ENCODE data around the gene PRKCE.
A peak's percentile ranks its signal among the peaks of the same experiment; 100 is the strongest.

Gene PRKCE

GRCh38 chr2:45935791-45936622 lies 284.5 kb downstream of the PRKCE start:
- POLR2A ChIA-PET (ENCODE audit: low non-redundant PET): no interaction called here

GRCh38 chr2:45936623-45936979 lies 285.1 kb downstream of the PRKCE start:
- DNase-seq (ENCODE audit: low spot score): no peak
- TF ChIP-seq CTCF (conservative IDR thresholded peaks at IDR 0.05; ENCODE audit: low read depth): 0 out of 2 replicates have a peak, but pooled peaks have one; percentile 23
- ChIA-PET POLR2A (ENCODE audit: low non-redundant PET) (no interaction called here), CTCF (interaction anchor here (0.6 to 1.5 kb wide), 4 partner anchors 11 to 747 kb away, joined by 3 to 7 read pairs (median 4); no protein-coding TSS in a partner anchor)
- peak overlapping the region; percentile 75 for H3K27ac ChIP-seq

More at GRCh38 chr2:45935791-45936622, 284.5 kb downstream of the PRKCE start:
- DNase-seq (ENCODE audit: low spot score): peak; percentile 91
- peak overlapping the region; percentile 75 for H3K27ac ChIP-seq
- TF ChIP-seq CTCF (conservative IDR thresholded peaks at IDR 0.05; ENCODE audit: low read depth): peak; percentile 78
- CTCF ChIA-PET: interaction anchor here (0.6 to 1.5 kb wide), 7 partner anchors 10 to 294 kb away, joined by 3 to 7 read pairs (median 3); no protein-coding TSS in a partner anchor

- no peak for TF ChIP-seq CTCF (conservative IDR thresholded peaks at IDR 0.05; ENCODE audit: low read depth)
- H3K27ac ChIP-seq: no peak overlapping the region
- ChIA-PET CTCF (interaction anchor here (0.6 kb wide), 1 partner anchor 26 kb away, joined by 3 read pairs; no protein-coding TSS in a partner anchor), POLR2A (ENCODE audit: low non-redundant PET) (no interaction called here)
- no peak for DNase-seq (ENCODE audit: low spot score)
These were observed 286.5 kb downstream of the PRKCE start for GRCh38 chr2:45937990-45938389.

- no peak for TF ChIP-seq CTCF (conservative IDR thresholded peaks at IDR 0.05; ENCODE audit: low read depth)
- H3K27ac ChIP-seq: peak overlapping the region; percentile 80
- DNase-seq (ENCODE audit: low spot score): peak; percentile 94
- CTCF ChIA-PET: interaction anchor here (0.6 to 1.3 kb wide), 2 partner anchors 25 to 159 kb away, joined by 3 to 4 read pairs; no protein-coding TSS in a partner anchor
- POLR2A ChIA-PET (ENCODE audit: low non-redundant PET): no interaction called here
These were observed 287.4 kb downstream of the PRKCE start for GRCh38 chr2:45938649-45939511.

GRCh38 chr2:45941531-45942236 lies 290.2 kb downstream of the PRKCE start:
- ChIA-PET CTCF (interaction anchor here (0.7 kb wide), 1 partner anchor 239 kb away, joined by 3 read pairs; no protein-coding TSS in a partner anchor), POLR2A (ENCODE audit: low non-redundant PET) (no interaction called here)
- no peak for DNase-seq (ENCODE audit: low spot score)
- no peak overlapping the region for H3K27ac ChIP-seq
- TF ChIP-seq CTCF (conservative IDR thresholded peaks at IDR 0.05; ENCODE audit: low read depth): no peak

Measured in RWPE1 (cell line).